ENCODE results near the gene CCDC149. TPM values are rescaled to one million over a fixed set of nuclear protein-coding genes. Genes with fewer than 3 reads are reported as not detected.

CCDC149 gene
- total and polyA plus RNA-seq, 2 donors (not counting 1 experiment from before 2014, with no cell fraction given): not detected

DNA sequence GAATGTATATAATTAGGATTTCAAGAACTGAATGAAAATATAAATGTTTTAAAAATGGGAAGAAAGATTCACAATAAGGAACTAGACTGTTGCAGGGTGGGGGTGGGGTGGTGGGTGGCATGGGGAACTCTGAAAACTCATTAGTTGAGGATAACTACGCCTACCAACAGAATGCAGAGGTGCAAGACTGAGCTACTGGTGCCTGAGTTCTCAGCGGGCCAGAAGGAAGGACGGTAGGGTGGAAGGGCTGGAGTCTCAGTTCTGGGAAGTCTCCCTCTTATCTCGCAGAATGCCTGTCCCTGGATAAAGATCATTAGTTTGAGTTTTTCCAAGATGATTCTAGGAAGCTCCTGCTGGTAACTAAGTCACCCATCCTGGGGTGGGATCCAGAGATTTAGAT is 118.8 kb downstream of the CCDC149 start:
- CTCF ChIA-PET: no interaction called here
- TF ChIP-seq CTCF (IDR thresholded peaks at IDR 0.05) (no peak), EZH2 (IDR thresholded peaks at IDR 0.05; ENCODE audit: borderline replicate concordance, insufficient read depth, low read depth, low read length, poor library complexity, severe bottlenecking) (no peak)
- H3K4me1 ChIP-seq (ENCODE audit: control insufficient read depth in 2 of 2, insufficient read depth in 2 of 2, low read length in 2 of 2): no peaks in the 10 kb centered on the region
- no peak overlapping the region for H3K4me3 ChIP-seq (ENCODE audit: control extremely low read depth in 1 of 5, extremely low read depth in 1 of 5, insufficient read depth in 1 of 5, low read depth in 2 of 5, low read length in 4 of 5)
- H3K79me2 ChIP-seq (ENCODE audit: control insufficient read depth, insufficient read depth, low read length): no peaks in the 10 kb centered on the region
- H3K27ac Mint-ChIP-seq: no peak overlapping the region
- peaks cover 24% of the 10 kb centered on the region for H3K27me3 Mint-ChIP-seq
- no peak overlapping the region for H3K4me3 Mint-ChIP-seq
- H2AFZ ChIP-seq (ENCODE audit: insufficient read depth, low read depth, low read length, poor library complexity, severe bottlenecking): no peak overlapping the region
- no peak overlapping the region for H3K27ac ChIP-seq (ENCODE audit: low read length in 2 of 2)
- H3K4me2 ChIP-seq (replicated peaks; ENCODE audit: low read depth, low read length, poor library complexity, severe bottlenecking): no peak overlapping the region
- intact Hi-C loops (cut with micrococcal nuclease): no loop called here
- no peaks in the 10 kb centered on the region for H3K9me3 ChIP-seq (ENCODE audit: control extremely low read depth in 1 of 3, control insufficient read depth in 2 of 3, insufficient read depth in 1 of 3, low read length in 2 of 3)
- 82% methylated on average over 3 of the region's 4 CpGs for WGBS (ENCODE audit: insufficient coverage)
- POLR2A ChIA-PET: no interaction called here
- DNase-seq (no peak), ATAC-seq (ENCODE audit: low read depth) (no peak)
- H3K4me1 Mint-ChIP-seq: no peaks in the 10 kb centered on the region
- H3K36me3 ChIP-seq (replicated peaks in 1 of 2; ENCODE audit: control extremely low read depth in 1 of 2, control insufficient read depth in 1 of 2, extremely low read depth in 1 of 2, insufficient read depth in 2 of 2, low read length in 1 of 2): no peaks in the 10 kb centered on the region
- no peak overlapping the region for H3K9ac ChIP-seq (ENCODE audit: low read length)
- peaks cover 0 to 8% (median 3%) of the 10 kb centered on the region in 4 experiments for H3K27me3 ChIP-seq (replicated peaks in 1 of 4; ENCODE audit: control extremely low read depth in 1 of 4, control insufficient read depth in 3 of 4, insufficient read depth in 4 of 4, low read length in 3 of 4)
- H4K20me1 ChIP-seq (ENCODE audit: control insufficient read depth, insufficient read depth, low read length, poor library complexity, severe bottlenecking): no peaks in the 10 kb centered on the region
- H3K9me3 Mint-ChIP-seq (ENCODE audit: insufficient read depth): no peaks in the 10 kb centered on the region

- no peaks in the 10 kb centered on the region for H3K4me1 ChIP-seq (ENCODE audit: control insufficient read depth in 2 of 2, insufficient read depth in 2 of 2, low read length in 2 of 2)
- peaks cover 0 to 3% (median under 1%) of the 10 kb centered on the region in 4 experiments for H3K27me3 ChIP-seq (replicated peaks in 1 of 4; ENCODE audit: control extremely low read depth in 1 of 4, control insufficient read depth in 3 of 4, insufficient read depth in 4 of 4, low read length in 3 of 4)
- H3K4me2 ChIP-seq (replicated peaks; ENCODE audit: low read depth, low read length, poor library complexity, severe bottlenecking): no peak overlapping the region
- Mint-ChIP-seq H3K27ac (no peak overlapping the region), H3K9me3 (ENCODE audit: insufficient read depth) (no peaks in the 10 kb centered on the region), H3K27me3 (peaks cover 17% of the 10 kb centered on the region), H3K4me3 (no peak overlapping the region), H3K4me1 (no peaks in the 10 kb centered on the region)
- H2AFZ ChIP-seq (ENCODE audit: insufficient read depth, low read depth, low read length, poor library complexity, severe bottlenecking): no peak overlapping the region
- no peak overlapping the region for H3K27ac ChIP-seq (ENCODE audit: low read length in 2 of 2)
- H3K4me3 ChIP-seq (ENCODE audit: control extremely low read depth in 1 of 5, extremely low read depth in 1 of 5, insufficient read depth in 1 of 5, low read depth in 2 of 5, low read length in 4 of 5): no peak overlapping the region
- WGBS (ENCODE audit: insufficient coverage): 75% methylated on average over 2 of the region's 8 CpGs
- intact Hi-C loops (cut with micrococcal nuclease): no loop called here
- no peaks in the 10 kb centered on the region for H3K36me3 ChIP-seq (replicated peaks in 1 of 2; ENCODE audit: control extremely low read depth in 1 of 2, control insufficient read depth in 1 of 2, extremely low read depth in 1 of 2, insufficient read depth in 2 of 2, low read length in 1 of 2)
- H3K9me3 ChIP-seq (ENCODE audit: control extremely low read depth in 1 of 3, control insufficient read depth in 2 of 3, insufficient read depth in 1 of 3, low read length in 2 of 3): no peaks in the 10 kb centered on the region
- DNase-seq (no peak), ATAC-seq (ENCODE audit: low read depth) (no peak)
- no peaks in the 10 kb centered on the region for H4K20me1 ChIP-seq (ENCODE audit: control insufficient read depth, insufficient read depth, low read length, poor library complexity, severe bottlenecking)
- TF ChIP-seq CTCF (IDR thresholded peaks at IDR 0.05) (no peak), EZH2 (IDR thresholded peaks at IDR 0.05; ENCODE audit: borderline replicate concordance, insufficient read depth, low read depth, low read length, poor library complexity, severe bottlenecking) (no peak)
- ChIA-PET CTCF (no interaction called here), POLR2A (no interaction called here)
- H3K79me2 ChIP-seq (ENCODE audit: control insufficient read depth, insufficient read depth, low read length): no peaks in the 10 kb centered on the region
- no peak overlapping the region for H3K9ac ChIP-seq (ENCODE audit: low read length)
Measured at GRCh38 chr4:24793219-24794005, 119.4 kb downstream of the CCDC149 start.
